Suprapubic skin (tissue), 4 donors: Measurements from ENCODE around the gene PTPRF. TPM values are rescaled to one million over a fixed set of nuclear protein-coding genes. Genes with fewer than 3 reads are reported as not detected.
"Not testable (repeated sequence)": the region's sequence is repeated elsewhere in the genome, so short reads cannot be mapped to it uniquely, and the experiment has no call there.

Experiments
- DNase-seq, 2 donors: peaks; one replicate each; pipeline ENCODE4 v3.0.0-alpha.2; 2019; ENCODE audit warnings: low spot score in 2 of 2
- H3K27ac ChIP-seq: fragments of 200-600 bp; sonication (generic); one replicate; pipeline ENCODE4 v1.5.1; 2019
- H3K27me3 ChIP-seq: fragments of 200-600 bp; sonication (generic); one replicate; pipeline ENCODE4 v1.5.1; 2019
- H3K36me3 ChIP-seq: fragments of 200-600 bp; sonication (generic); one replicate; pipeline ENCODE4 v1.5.1; 2019
- H3K4me1 ChIP-seq: fragments of 200-600 bp; sonication (generic); one replicate; pipeline ENCODE4 v1.5.1; 2019
- H3K4me3 ChIP-seq: fragments of 200-600 bp; sonication (generic); one replicate; pipeline ENCODE4 v1.5.1; 2019; ENCODE audit warnings: mild to moderate bottlenecking
- H3K9me3 ChIP-seq: fragments of 200-600 bp; sonication (generic); one replicate; pipeline ENCODE4 v1.5.1; 2019
- EP300 ChIP-seq: sonication (generic); formaldehyde crosslinking; IDR thresholded peaks from one replicate; pipeline ENCODE4 v1.6.1; 2017; ENCODE audit warnings: antibody characterized with exemption
- POLR2A ChIP-seq, 2 donors: fragments of 450-650 bp; IDR thresholded peaks; one replicate each; pipeline ENCODE4 v1.6.1; 2017; ENCODE audit warnings: antibody characterized with exemption in 2 of 2, mild to moderate bottlenecking in 2 of 2, moderate library complexity in 2 of 2
- POLR2AphosphoS5 ChIP-seq, 3 donors: sonication (generic); formaldehyde crosslinking; IDR thresholded peaks; one replicate each; pipeline ENCODE4 v1.6.1; 2017; ENCODE audit warnings: antibody characterized with exemption in 3 of 3
- WGBS: methylation state at CpG from one replicate; pipeline ENCODE4 v1.1.5; 2018; 5-methylcytosine and 5-hydroxymethylcytosine counted together
- total RNA-seq, 4 donors: library from RNA; depleted of rRNA; stranded (reverse); fragments of >200 nt; gene quantifications; one replicate each; pipeline ENCODE4 v1.1.0, GENCODE V29; 2016
- TF ChIP-seq, protein P1 (sequence below), 2 donors: fragments of 200-600 bp in 1 of 2; fragments of 450-650 bp in 1 of 2; sonication (generic) in 1 of 2; IDR thresholded peaks; one replicate each; pipeline ENCODE4 v1.5.1; 2016 to 2019; ENCODE audit warnings: antibody characterized with exemption in 2 of 2, mild to moderate bottlenecking in 1 of 2, moderate library complexity in 1 of 2

The PTPRF gene
- total RNA-seq, 4 donors from 2014 or later = 209 to 373 (median 289) TPM

DNA sequence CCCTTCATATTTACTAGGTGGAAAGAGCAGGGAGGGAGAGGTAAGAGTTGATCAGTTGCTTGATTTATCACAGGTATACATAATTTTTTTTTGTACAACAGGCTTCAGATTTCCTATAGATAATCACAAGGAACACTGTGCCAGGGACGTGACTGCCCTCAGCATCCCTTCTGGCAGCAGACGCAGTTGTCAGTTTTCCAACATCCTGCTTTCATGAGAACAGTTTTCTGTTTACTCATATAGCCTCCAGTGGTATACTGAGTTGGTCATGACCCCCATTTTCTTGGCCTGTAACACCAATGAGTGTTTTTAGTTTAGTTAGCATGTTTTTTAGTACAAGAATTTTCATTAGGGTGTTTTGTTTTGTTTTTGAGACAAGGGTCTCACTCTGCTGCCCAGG, 37.9 kb upstream of the PTPRF start:
- Histone ChIP-seq H3K27ac (no peak overlapping the region), H3K4me1 (peaks cover 2% of the 10 kb centered on the region), H3K9me3 (peaks cover 3% of the 10 kb centered on the region), H3K4me3 (no peak overlapping the region), H3K27me3 (no peaks in the 10 kb centered on the region), H3K36me3 (no peaks in the 10 kb centered on the region)
- WGBS = 28% methylated on average over 2 of the region's 2 CpGs
- DNase-seq = no peak
- TF ChIP-seq, protein P1, sequence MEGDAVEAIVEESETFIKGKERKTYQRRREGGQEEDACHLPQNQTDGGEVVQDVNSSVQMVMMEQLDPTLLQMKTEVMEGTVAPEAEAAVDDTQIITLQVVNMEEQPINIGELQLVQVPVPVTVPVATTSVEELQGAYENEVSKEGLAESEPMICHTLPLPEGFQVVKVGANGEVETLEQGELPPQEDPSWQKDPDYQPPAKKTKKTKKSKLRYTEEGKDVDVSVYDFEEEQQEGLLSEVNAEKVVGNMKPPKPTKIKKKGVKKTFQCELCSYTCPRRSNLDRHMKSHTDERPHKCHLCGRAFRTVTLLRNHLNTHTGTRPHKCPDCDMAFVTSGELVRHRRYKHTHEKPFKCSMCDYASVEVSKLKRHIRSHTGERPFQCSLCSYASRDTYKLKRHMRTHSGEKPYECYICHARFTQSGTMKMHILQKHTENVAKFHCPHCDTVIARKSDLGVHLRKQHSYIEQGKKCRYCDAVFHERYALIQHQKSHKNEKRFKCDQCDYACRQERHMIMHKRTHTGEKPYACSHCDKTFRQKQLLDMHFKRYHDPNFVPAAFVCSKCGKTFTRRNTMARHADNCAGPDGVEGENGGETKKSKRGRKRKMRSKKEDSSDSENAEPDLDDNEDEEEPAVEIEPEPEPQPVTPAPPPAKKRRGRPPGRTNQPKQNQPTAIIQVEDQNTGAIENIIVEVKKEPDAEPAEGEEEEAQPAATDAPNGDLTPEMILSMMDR (IDR thresholded peaks at IDR 0.05) = no peak
- TF ChIP-seq POLR2A (IDR thresholded peaks at IDR 0.05) (no peak), POLR2AphosphoS5 (IDR thresholded peaks at IDR 0.05) (no peak), EP300 (no peak)

DNA sequence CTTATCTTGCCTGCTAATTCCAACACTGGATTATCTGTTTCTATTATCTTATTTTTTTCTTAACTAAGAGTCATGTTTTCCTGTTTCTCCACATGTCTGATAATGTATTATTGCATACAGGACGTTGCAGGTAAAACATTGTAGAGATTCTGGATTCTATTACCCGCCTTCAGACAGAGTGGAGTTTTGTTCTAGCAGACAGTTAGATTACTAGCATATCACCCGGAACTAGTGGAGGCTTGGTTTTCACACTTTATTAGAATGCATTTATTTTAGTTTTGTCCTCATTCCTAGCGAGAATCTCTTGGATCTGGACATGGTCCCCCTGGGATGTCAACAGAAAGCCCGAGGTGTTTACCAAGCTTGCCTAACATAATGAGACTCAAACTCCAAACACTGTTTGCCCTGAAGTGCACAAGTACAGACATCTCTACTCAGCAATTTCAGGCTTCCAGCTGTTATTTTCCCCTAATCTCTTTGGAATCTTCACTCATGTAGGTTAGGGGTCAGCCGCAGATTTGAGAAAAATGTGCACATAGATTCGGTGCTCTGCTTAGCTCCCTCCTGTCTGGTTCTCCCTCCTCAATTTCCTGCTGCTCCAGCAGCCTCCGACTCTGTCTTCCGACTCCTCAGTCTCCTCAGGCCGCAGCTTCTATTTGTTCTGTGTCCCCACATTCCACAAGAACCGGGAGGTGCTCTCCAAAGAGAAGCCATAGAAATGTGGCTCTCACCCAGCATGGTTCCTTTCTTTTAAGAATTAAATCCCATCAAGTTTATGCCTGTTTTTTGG, 36.8 kb upstream of the PTPRF start:
- Histone ChIP-seq H3K27me3 (no peaks in the 10 kb centered on the region), H3K4me3 (no peak overlapping the region), H3K36me3 (no peaks in the 10 kb centered on the region), H3K9me3 (peaks cover 3% of the 10 kb centered on the region), H3K4me1 (peaks cover 2% of the 10 kb centered on the region), H3K27ac (no peak overlapping the region)
- TF ChIP-seq POLR2A (IDR thresholded peaks at IDR 0.05) (no peak), EP300 (no peak), POLR2AphosphoS5 (IDR thresholded peaks at IDR 0.05) (no peak)
- TF ChIP-seq, protein P1 (IDR thresholded peaks at IDR 0.05) = no peak
- no peak for DNase-seq
- 53% methylated on average over 11 of the region's 11 CpGs for WGBS

DNA sequence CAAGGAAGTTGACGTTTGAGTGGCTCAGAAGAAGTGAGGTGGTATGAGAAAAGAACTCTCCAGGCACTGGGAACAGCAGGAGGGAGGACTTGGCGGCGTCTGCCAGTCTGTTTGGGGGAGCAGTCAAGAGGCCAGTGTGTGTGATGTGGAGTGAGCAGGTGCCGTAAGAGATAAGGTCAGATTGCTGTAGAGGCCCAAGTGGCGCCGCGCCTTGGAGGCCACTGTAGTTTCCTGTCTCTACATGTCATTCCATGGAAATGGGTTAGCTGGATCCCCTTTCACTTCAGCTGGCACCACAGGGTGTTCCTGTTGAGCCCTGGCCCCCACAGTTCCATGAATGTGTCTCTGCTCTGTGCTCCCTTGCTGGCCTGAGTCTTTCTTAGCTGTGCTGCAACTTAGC, 35.5 kb upstream of the PTPRF start:
- Histone ChIP-seq H3K9me3 (peaks cover 3% of the 10 kb centered on the region), H3K36me3 (no peaks in the 10 kb centered on the region), H3K4me3 (no peak overlapping the region), H3K27me3 (no peaks in the 10 kb centered on the region), H3K27ac (no peak overlapping the region), H3K4me1 (peaks cover 2% of the 10 kb centered on the region)
- 92% methylated on average over 7 of the region's 7 CpGs for whole genome bisulfite sequencing
- DNase-seq = no peak
- TF ChIP-seq EP300 (no peak), POLR2A (IDR thresholded peaks at IDR 0.05) (no peak), POLR2AphosphoS5 (IDR thresholded peaks at IDR 0.05) (no peak)
- TF ChIP-seq, protein P1 (IDR thresholded peaks at IDR 0.05) = no peak

DNA sequence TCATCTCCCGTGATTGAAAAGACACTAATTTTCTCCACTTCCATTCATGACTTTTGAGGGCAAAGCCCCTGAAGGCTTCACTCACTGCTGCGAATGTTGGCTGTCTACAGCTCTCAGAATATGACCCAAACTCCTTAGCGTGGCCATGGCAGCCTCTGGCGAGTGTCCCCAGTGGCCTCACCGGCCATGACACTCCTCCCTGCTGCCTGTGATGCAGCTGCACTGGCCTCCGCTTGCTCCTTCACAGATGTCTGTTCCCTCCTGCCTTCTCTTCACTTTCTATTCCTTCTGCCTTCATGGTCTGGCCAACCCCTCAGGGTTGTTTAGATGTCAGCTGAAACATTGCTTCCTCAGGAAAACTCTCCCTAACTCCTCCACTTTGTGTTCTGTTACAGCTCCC, 30.8 kb upstream of the PTPRF start:
- Histone ChIP-seq H3K27ac (no peak overlapping the region), H3K27me3 (no peaks in the 10 kb centered on the region), H3K4me3 (no peak overlapping the region), H3K4me1 (no peaks in the 10 kb centered on the region), H3K9me3 (no peaks in the 10 kb centered on the region), H3K36me3 (no peaks in the 10 kb centered on the region)
- WGBS = 76% methylated on average over 6 of the region's 6 CpGs
- no peak for DNase-seq
- TF ChIP-seq EP300 (no peak), POLR2AphosphoS5 (IDR thresholded peaks at IDR 0.05) (no peak), POLR2A (IDR thresholded peaks at IDR 0.05) (no peak)
- TF ChIP-seq, protein P1 (IDR thresholded peaks at IDR 0.05) = no peak

DNA sequence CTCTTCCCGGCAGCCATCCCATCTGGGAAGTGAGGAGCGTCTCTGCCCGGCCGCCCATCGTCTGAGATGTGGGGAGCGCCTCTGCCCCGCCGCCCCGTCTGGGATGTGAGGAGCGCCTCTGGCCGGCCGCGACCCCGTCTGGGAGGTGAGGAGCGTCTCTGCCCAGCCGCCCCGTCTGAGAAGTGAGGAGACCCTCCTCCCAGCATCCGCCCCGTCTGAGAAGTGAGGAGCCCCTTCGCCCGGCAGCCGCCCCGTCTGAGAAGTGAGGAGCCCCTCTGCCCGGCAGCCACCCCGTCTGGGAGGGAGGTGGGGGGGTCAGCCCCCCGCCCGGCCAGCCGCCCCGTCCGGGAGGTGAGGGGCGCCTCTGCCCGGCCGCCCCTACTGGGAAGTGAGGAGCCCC, 28.9 kb upstream of the PTPRF start:
- H3K27me3 ChIP-seq, H3K27ac ChIP-seq, H3K36me3 ChIP-seq, DNase-seq, H3K9me3 ChIP-seq, H3K4me1 ChIP-seq, H3K4me3 ChIP-seq: not testable (repeated sequence)
- 100% methylated on average over 1 of the region's 33 CpGs for WGBS
